NCI-H1105 (cell line): ENCODE data around the gene PLPP7.

Experiments
- DNase-seq: peaks from one replicate; lab custom pipeline; 2025; lab: John Stamatoyannopoulos, UW

The PLPP7 gene

GRCh38 chr9:131303381-131304321, 14.1 kb downstream of the PLPP7 start:
- DNase-seq: no peak

GRCh38 chr9:131304676-131305355, 15.3 kb downstream of the PLPP7 start:
- no peak for DNase-seq

- DNase-seq: no peak
These were observed 17.0 kb downstream of the PLPP7 start for GRCh38 chr9:131306397-131307004.

GRCh38 chr9:131307974-131308373, 18.5 kb downstream of the PLPP7 start:
- DNase-seq: no peak

GRCh38 chr9:131308452-131308851, 18.9 kb downstream of the PLPP7 start:
- DNase-seq: no peak

GRCh38 chr9:131308906-131309529, 19.5 kb downstream of the PLPP7 start:
- DNase-seq: no peak

- no peak for DNase-seq
These were observed 20.2 kb downstream of the PLPP7 start for GRCh38 chr9:131309530-131310276.

GRCh38 chr9:131310833-131311554, 21.5 kb downstream of the PLPP7 start:
- no peak for DNase-seq

- DNase-seq: no peak
These were observed 22.7 kb downstream of the PLPP7 start for GRCh38 chr9:131312246-131312645.

GRCh38 chr9:131312822-131313770, 23.6 kb downstream of the PLPP7 start:
- DNase-seq: no peak

GRCh38 chr9:131318231-131319085, 28.9 kb downstream of the PLPP7 start:
- no peak for DNase-seq

GRCh38 chr9:131319486-131319885, 30.0 kb downstream of the PLPP7 start:
- no peak for DNase-seq

GRCh38 chr9:131320031-131320685, 30.6 kb downstream of the PLPP7 start:
- no peak for DNase-seq

- DNase-seq: no peak
These were observed 34.1 kb downstream of the PLPP7 start for GRCh38 chr9:131323629-131324028.

GRCh38 chr9:131324736-131325679, 35.5 kb downstream of the PLPP7 start:
- no peak for DNase-seq

- no peak for DNase-seq
These were observed 39.7 kb downstream of the PLPP7 start for GRCh38 chr9:131329241-131329641.
